ENCODE measurements around the gene CCDC24.

CCDC24 gene

GRCh38 chr1:43991476-43992231 is at the start of gene CCDC24:
CCDC24 (plus strand) TSS chr1:43991599; CDS start chr1:43991879, 280 bp downstream.
- no peak for DNase-seq (ENCODE audit: low read depth, low spot score)
- peak within 1 kb of the TSS; percentile 78 for H3K27ac ChIP-seq

DNA sequence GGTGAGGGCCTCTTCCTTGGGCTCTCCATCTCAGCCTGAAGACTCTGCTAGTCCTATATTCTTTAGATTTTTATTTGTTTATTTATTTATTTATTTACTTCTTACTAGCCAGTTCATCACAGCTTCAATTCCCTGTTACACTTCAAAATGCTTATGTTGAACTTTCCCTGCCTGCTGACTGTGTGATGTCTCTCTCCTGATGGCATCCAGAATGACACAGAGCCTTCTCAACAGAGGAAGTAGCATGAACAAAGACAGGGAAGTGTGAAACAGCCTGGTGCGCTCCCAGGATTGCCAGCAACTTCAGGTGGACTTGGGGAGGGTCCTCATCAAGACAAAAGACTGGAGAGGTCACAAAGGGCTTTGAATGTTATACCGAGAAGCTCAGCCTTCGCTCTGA is 49.0 kb upstream of the CCDC24 start:
- no peak for DNase-seq (ENCODE audit: low read depth, low spot score)

GRCh38 chr1:43944860-43945259 is 46.5 kb upstream of the CCDC24 start:
- DNase-seq (ENCODE audit: low read depth, low spot score): no peak
- no peak overlapping the region for H3K27ac ChIP-seq

More for the DNA sequence above, 49.0 kb upstream of the CCDC24 start:
- peak overlapping the region; percentile 16 for H3K27ac ChIP-seq

DNA sequence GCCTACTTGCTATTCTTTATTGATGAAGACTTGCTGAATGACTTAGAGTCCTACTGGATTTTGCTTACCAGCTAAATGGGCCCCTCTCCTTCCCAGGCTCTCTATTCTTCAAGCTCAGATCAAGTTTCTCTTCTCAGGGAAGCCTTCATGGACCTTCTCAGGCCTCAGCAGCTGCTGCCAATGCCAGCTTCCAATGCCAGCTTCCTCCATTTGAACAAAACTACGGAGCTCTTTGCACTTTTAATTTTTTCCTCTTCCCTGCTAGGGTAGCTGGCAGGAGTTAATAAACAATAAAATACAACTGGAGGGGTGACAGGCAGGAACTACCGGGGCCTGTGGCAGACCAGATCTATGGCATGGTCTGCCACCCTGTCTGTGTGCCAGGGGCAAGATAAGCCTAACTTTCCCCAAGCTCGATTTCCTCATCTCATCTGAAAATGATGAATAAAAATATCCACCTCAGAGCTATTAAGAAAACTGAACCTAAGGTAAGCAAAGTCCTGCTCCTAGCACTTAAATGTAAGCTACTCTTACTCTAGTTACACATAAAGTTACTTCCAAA is 45.6 kb upstream of the CCDC24 start:
- peak overlapping the region; percentile 77 for H3K27ac ChIP-seq

GRCh38 chr1:43946236-43947060 is 45.0 kb upstream of the CCDC24 start, which contains the start of gene IPO13:
IPO13 (plus strand) TSS chr1:43946950; CDS start chr1:43947601, 651 bp downstream.
- peak within 1 kb of the TSS; percentile 77 for H3K27ac ChIP-seq
- peak; percentile 83 for DNase-seq (ENCODE audit: low read depth, low spot score)

More for the DNA sequence above, 45.6 kb upstream of the CCDC24 start:
- DNase-seq (ENCODE audit: low read depth, low spot score): no peak

- no peak for DNase-seq (ENCODE audit: low read depth, low spot score)
- H3K27ac ChIP-seq: peak overlapping the region; percentile 77
Observed at GRCh38 chr1:43947061-43947873, 44.1 kb upstream of the CCDC24 start.

DNA sequence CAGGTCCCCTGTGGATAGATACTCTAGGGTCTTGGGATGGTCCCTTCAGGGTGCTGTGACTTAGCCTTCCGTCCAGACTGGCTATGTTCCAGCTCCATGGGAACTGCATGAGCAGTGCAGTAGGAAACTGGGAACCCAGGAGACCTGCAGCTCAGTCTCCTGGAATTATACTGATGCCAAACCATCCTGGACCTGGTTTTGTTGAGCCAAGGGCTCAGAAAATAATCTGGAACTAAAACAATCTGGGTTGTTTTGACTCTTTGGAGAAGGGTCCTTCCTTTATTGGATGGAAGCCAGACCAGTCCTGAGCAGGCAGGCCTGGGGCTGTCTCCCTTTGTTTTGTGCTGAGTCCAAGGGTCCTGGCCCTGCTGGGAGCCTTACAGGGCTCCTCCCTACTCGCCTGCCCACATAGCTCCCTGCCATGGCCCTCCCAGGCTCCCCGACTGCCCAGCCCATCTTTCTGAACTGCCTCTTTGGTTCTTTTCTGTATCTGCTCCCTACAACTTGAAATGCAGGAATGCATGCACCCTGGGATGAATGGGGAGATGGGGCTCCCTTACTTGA is 43.4 kb upstream of the CCDC24 start:
- DNase-seq (ENCODE audit: low read depth, low spot score): no peak
- H3K27ac ChIP-seq: no peak overlapping the region

DNA sequence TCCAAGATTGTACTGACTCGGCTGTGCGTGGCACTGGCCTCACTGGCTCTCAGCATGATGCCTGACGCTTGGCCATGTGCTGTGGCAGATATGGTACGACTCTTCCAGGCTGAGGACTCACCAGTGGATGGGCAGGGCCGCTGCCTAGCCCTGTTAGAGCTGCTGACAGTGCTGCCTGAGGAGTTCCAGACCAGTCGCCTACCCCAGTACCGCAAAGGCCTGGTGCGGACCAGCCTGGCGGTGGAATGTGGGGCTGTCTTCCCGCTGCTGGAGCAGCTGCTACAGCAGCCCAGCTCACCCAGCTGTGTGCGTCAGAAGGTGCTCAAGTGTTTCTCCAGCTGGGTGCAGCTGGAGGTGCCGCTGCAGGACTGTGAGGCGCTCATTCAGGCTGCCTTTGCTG is 41.7 kb upstream of the CCDC24 start:
- H3K27ac ChIP-seq: no peak overlapping the region
- no peak for DNase-seq (ENCODE audit: low read depth, low spot score)

DNA sequence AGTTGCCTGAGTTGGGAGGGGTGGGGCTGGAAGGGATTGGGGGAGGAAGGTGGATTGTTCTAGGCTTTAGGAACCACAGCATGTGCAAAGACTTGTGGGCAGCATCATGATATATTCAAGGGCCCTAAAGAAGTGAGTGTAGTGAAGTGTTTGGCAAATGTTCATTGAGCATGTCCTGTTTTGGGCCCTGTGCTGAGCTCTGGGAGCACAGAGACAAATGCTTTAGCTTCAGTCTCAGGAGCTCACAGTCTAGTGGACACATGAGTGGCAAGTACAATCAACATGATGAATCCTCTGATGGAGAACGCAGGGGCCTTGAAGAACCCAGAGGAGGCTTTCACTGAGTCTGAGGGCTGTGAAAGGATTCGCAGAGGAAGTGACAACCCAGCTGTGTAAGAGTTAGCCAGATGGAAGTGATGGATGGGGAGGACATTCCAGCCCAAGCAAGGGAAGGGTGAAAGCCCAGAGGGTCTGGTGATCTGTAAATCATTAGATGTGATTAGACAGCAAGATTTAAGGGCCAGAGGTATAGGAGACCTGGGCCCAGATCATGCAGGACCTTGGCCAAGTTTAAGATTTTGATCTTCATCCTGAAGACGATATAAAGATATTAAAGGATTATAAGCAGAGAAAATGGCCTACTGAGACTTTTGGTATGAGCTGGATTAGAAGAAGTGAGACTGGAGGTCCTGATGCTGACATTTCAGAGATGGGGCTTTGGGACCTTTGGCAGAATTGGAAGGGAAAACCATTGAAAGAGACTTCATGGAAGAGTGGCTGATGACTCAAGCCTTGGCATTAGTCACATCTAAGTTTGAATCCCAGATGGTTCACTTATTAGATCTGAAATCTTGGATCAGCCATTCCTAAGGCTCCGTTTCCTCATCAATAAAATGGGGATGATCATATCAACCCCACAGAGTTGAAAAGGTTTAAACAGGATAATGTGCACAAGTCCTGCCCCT is 40.1 kb upstream of the CCDC24 start:
- no peak overlapping the region for H3K27ac ChIP-seq
- no peak for DNase-seq (ENCODE audit: low read depth, low spot score)

GRCh38 chr1:43952731-43953346 is 38.6 kb upstream of the CCDC24 start:
- DNase-seq (ENCODE audit: low read depth, low spot score): no peak
- no peak overlapping the region for H3K27ac ChIP-seq

GRCh38 chr1:43953361-43953760 is 38.0 kb upstream of the CCDC24 start:
- no peak for DNase-seq (ENCODE audit: low read depth, low spot score)
- no peak overlapping the region for H3K27ac ChIP-seq

- H3K27ac ChIP-seq: no peak overlapping the region
- no peak for DNase-seq (ENCODE audit: low read depth, low spot score)
Observed at GRCh38 chr1:43954036-43954435, 37.4 kb upstream of the CCDC24 start.

DNA sequence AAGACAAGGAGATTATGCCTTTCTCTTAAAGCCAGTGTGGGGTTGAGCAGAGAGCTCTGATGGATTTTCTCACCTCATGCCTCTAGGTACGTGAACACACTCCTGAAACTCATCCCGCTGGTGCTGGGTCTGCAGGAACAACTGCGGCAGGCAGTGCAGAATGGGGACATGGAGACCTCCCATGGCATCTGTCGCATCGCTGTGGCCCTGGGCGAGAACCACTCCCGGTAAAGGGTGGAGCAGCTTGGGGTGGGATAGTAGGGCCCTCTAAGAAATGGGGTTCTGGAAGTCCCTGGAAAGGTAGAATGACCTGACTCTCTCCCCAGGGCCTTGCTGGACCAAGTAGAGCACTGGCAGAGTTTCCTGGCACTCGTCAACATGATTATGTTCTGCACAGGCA is 35.2 kb upstream of the CCDC24 start:
- DNase-seq (ENCODE audit: low read depth, low spot score): no peak
- no peak overlapping the region for H3K27ac ChIP-seq

- DNase-seq (ENCODE audit: low read depth, low spot score): no peak
- no peak overlapping the region for H3K27ac ChIP-seq
Observed at GRCh38 chr1:43957407-43958040, 33.9 kb upstream of the CCDC24 start.

DNA sequence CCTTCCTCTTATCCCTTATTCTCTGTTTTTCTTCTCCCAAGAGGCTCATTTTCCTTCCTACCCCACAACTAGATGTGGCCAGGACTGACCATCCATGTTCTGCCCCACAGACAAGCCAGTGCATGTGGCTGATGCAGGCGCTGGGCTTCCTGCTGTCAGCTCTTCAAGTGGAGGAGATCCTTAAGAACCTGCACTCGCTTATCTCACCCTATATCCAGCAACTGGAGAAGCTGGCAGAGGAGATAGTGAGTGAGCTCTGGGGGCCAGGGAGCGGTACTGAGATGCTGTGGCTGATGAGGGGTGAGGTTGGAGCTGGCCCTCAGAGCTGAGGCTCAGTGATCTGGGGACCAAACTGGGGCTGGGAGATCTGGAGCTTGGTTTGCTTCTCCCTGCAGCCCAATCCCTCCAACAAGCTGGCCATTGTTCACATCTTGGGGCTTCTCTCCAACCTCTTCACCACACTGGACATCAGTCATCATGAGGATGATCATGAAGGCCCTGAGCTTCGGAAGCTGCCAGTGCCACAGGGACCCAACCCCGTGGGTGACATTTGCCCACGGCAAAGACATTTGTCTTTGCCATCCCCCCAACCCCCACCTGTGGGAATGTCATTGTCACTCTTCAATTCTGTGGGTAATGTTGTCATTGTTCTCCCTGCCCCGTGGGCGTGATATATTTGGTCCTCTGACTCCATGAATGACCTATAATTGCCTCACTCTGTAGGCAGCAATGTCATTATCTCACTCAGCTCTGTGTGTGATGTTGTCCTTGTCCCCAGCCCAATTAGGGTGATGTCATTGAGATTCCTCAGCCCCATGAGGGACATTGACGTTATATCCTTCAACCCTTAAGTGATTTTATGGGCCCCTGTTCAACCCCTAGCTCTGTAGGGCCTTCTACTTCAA is 32.8 kb upstream of the CCDC24 start:
- DNase-seq (ENCODE audit: low read depth, low spot score): no peak
- H3K27ac ChIP-seq: no peak overlapping the region

GRCh38 chr1:43960798-43961197 is 30.6 kb upstream of the CCDC24 start:
- no peak for DNase-seq (ENCODE audit: low read depth, low spot score)
- H3K27ac ChIP-seq: no peak overlapping the region

GRCh38 chr1:43961692-43962091 is 29.7 kb upstream of the CCDC24 start:
- no peak for DNase-seq (ENCODE audit: low read depth, low spot score)
- H3K27ac ChIP-seq: no peak overlapping the region

All from epithelial cell of prostate (primary cell).